Peyer's patch (tissue), 4 donors: ENCODE data around the gene CPAMD8.

Source experiments
- CTCF ChIP-seq, 6 experiments: fragments of 450-650 bp in 4 of 6; fragments of 200-600 bp in 2 of 6; sonication (generic) in 1 of 6; IDR thresholded peaks; one replicate each; pipeline ENCODE4 v1.5.1; 2017 to 2019; ENCODE audit warnings: antibody characterized with exemption in 6 of 6, mild to moderate bottlenecking in 3 of 6, moderate library complexity in 1 of 6
- POLR2A ChIP-seq, 2 donors: fragments of 450-650 bp; IDR thresholded peaks; one replicate each; pipeline ENCODE4 v1.5.1; 2017; ENCODE audit warnings: antibody characterized with exemption in 2 of 2, mild to moderate bottlenecking in 2 of 2, moderate library complexity in 2 of 2

- TF ChIP-seq CTCF (IDR thresholded peaks at IDR 0.05) = no peak
- no peak for TF ChIP-seq POLR2A (IDR thresholded peaks at IDR 0.05)
These were observed 75.1 kb downstream of the CPAMD8 start for GRCh38 chr19:16951529-16951928.
